ENCODE data around the gene BHLHE40. TPM values are rescaled to one million over a fixed set of nuclear protein-coding genes. Genes with fewer than 3 reads are reported as not detected.
A peak's percentile ranks its signal among the peaks of the same experiment; 100 is the strongest.

The BHLHE40 gene
- total and polyA plus RNA-seq, 10 of the 15 experiments (the other 5 are each of a cell fraction or from before 2014, with no cell fraction given) = 25.2 to 106 (median 51.4) TPM

DNA sequence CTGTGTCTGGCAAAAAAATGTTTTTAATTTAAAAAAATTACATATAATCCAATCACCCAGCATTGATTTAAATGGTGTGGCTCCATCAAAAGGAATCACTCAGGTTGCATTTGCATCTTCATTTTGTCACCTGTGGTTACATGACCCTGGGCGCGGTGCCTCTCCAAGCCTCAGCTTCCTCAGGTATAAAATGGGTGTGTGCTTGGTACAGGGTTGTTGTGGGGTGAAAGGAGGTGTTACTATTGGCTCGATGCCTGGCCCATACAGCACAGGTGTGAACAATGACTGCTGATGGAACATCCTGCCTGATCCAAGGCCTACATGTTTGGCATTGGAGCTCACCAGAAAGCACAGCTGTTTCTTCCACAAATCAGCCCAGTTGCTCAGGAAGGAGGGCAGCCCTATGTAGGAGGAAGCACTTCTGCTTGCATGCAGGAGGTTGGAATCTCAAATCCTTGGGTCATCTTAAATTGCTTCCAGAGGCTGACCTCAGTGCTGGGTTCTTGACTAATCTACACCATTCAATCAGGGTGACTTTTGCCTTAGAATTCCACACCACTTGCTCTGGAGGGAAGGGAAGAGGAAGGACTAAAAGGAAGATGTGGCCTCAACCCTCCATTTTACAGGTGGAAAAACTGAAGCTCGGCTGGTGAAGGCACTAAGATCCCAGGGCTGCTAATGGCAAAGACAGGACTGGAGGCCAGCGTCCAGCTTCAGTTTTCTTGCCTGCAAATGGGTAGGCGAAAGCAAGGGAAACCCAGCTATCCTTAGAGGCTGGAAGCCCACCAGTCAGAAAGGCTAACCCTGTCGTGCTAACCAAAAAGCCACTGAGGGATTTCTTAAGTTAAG is 31.7 kb downstream of the BHLHE40 start:
- H3K79me2 ChIP-seq (ENCODE audit: control insufficient read depth, insufficient read depth, low read length) = no peaks in the 10 kb centered on the region
- RAD21 ChIA-PET (ENCODE audit: unreplicated experiment) = interaction anchor here (0.6 to 16.6 kb wide), 17 partner anchors 9 to 299 kb away, joined by 3 to 421 read pairs (median 6); partner anchors contain the start of gene BHLHE40
- SMC1A ChIA-PET (ENCODE audit: uncharacterized antibody, unreplicated experiment) = interaction anchor here (0.8 to 5.0 kb wide), 14 partner anchors 11 to 299 kb away, joined by 3 to 116 read pairs (median 6); partner anchors contain the start of gene BHLHE40
- H3K4me2 ChIP-seq (ENCODE audit: control insufficient read depth, insufficient read depth) = peak overlapping the region; percentile 83
- DNase-seq (ENCODE audit: low read depth, low spot score) (no peak), FAIRE-seq (peak; percentile 38), ATAC-seq (no peak)
- peak overlapping the region; percentile 89 for H3K27ac ChIP-seq (ENCODE audit: control insufficient read depth, insufficient read depth)
- peaks cover 72% of the 10 kb centered on the region for H3K4me1 ChIP-seq (ENCODE audit: control insufficient read depth, insufficient read depth, low read length)
- CTCF ChIA-PET = interaction anchor here (0.7 to 23.1 kb wide), 6 partner anchors 11 to 299 kb away, joined by 3 to 330 read pairs (median 4); partner anchors contain the start of gene BHLHE40
- in situ Hi-C loops (cut with MboI) (no loop called here), intact Hi-C loops (cut with micrococcal nuclease; ENCODE audit: unreplicated experiment) (loop anchor here (2.0 to 10.0 kb wide), 2 partner anchors 46 to 184 kb away; no protein-coding TSS in a partner anchor)
- H3K9me3 ChIP-seq (replicated peaks; ENCODE audit: control insufficient read depth, insufficient read depth, low read length) = no peaks in the 10 kb centered on the region
- peak overlapping the region; percentile 29; the same call in 1 of the 2 replicates for H3K4me3 ChIP-seq
- BruUV-seq (replicated peaks) = TSS peak; percentile 82
- H2AFZ ChIP-seq (ENCODE audit: control insufficient read depth, low read depth, low read length) = peak overlapping the region; percentile 34
- POLR2A ChIA-PET = interaction anchor here (0.6 to 5.0 kb wide), 12 partner anchors 12 to 259 kb away, joined by 3 to 72 read pairs (median 6); partner anchors contain the start of gene BHLHE40
- peak overlapping the region; percentile 70 for H3K9ac ChIP-seq (ENCODE audit: control insufficient read depth, insufficient read depth, low read length)
- no peaks in the 10 kb centered on the region for H3K27me3 ChIP-seq (replicated peaks in 1 of 2; ENCODE audit: control insufficient read depth in 2 of 2, insufficient read depth in 2 of 2, low read length in 1 of 2)
- no peaks in the 10 kb centered on the region for H3K36me3 ChIP-seq (ENCODE audit: control insufficient read depth in 2 of 2, insufficient read depth in 2 of 2, low read length in 1 of 2)
- H4K20me1 ChIP-seq (ENCODE audit: control insufficient read depth, insufficient read depth) = no peaks in the 10 kb centered on the region
- 21% methylated on average over 7 of the region's 7 CpGs for WGBS (ENCODE audit: insufficient coverage, insufficient replicate concordance, low lambda C conversion rate, missing lambda C conversion rate)
- TF ChIP-seq EZH2 (IDR thresholded peaks at IDR 0.05; ENCODE audit: borderline replicate concordance, control insufficient read depth, low read depth, low read length) = no peak
- TF ChIP-seq, protein P1, sequence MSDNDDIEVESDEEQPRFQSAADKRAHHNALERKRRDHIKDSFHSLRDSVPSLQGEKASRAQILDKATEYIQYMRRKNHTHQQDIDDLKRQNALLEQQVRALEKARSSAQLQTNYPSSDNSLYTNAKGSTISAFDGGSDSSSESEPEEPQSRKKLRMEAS (IDR thresholded peaks at IDR 0.05; ENCODE audit: low read depth, low read length) = no peak
- 0 out of 2 replicates have a peak, but pooled peaks have one; percentile 17 for TF ChIP-seq SMARCA5 (IDR thresholded peaks at IDR 0.05)
- no peak for TF ChIP-seq EGR1 (IDR thresholded peaks at IDR 0.05; ENCODE audit: borderline replicate concordance in 1 of 2, low read depth in 2 of 2, low read length in 2 of 2)
- no peak for TF ChIP-seq STAT1 (conservative IDR thresholded peaks at IDR 0.05)
- no peak for TF ChIP-seq POLR2AphosphoS5 (IDR thresholded peaks at IDR 0.05; ENCODE audit: low read length)
- no peak for TF ChIP-seq ESRRA (IDR thresholded peaks at IDR 0.05; ENCODE audit: low read length)
- TF ChIP-seq NFYA (IDR thresholded peaks at IDR 0.05; ENCODE audit: borderline replicate concordance, low read depth, low read length) = no peak
- TF ChIP-seq IRF4 (IDR thresholded peaks at IDR 0.05; ENCODE audit: low read depth, low read length) = peak; percentile 7; the same call in 1 of the 2 replicates
- no peak for TF ChIP-seq TCF12 (IDR thresholded peaks at IDR 0.05; ENCODE audit: low read depth, low read length)
- no peak for TF ChIP-seq GATAD2B (conservative IDR thresholded peaks at IDR 0.05; ENCODE audit: low read depth)
- TF ChIP-seq TCF3 (IDR thresholded peaks at IDR 0.05; ENCODE audit: borderline replicate concordance, insufficient read depth, low read depth, low read length) = 0 out of 2 replicates have a peak, but pooled peaks have one; percentile 16
- TF ChIP-seq, protein P2, sequence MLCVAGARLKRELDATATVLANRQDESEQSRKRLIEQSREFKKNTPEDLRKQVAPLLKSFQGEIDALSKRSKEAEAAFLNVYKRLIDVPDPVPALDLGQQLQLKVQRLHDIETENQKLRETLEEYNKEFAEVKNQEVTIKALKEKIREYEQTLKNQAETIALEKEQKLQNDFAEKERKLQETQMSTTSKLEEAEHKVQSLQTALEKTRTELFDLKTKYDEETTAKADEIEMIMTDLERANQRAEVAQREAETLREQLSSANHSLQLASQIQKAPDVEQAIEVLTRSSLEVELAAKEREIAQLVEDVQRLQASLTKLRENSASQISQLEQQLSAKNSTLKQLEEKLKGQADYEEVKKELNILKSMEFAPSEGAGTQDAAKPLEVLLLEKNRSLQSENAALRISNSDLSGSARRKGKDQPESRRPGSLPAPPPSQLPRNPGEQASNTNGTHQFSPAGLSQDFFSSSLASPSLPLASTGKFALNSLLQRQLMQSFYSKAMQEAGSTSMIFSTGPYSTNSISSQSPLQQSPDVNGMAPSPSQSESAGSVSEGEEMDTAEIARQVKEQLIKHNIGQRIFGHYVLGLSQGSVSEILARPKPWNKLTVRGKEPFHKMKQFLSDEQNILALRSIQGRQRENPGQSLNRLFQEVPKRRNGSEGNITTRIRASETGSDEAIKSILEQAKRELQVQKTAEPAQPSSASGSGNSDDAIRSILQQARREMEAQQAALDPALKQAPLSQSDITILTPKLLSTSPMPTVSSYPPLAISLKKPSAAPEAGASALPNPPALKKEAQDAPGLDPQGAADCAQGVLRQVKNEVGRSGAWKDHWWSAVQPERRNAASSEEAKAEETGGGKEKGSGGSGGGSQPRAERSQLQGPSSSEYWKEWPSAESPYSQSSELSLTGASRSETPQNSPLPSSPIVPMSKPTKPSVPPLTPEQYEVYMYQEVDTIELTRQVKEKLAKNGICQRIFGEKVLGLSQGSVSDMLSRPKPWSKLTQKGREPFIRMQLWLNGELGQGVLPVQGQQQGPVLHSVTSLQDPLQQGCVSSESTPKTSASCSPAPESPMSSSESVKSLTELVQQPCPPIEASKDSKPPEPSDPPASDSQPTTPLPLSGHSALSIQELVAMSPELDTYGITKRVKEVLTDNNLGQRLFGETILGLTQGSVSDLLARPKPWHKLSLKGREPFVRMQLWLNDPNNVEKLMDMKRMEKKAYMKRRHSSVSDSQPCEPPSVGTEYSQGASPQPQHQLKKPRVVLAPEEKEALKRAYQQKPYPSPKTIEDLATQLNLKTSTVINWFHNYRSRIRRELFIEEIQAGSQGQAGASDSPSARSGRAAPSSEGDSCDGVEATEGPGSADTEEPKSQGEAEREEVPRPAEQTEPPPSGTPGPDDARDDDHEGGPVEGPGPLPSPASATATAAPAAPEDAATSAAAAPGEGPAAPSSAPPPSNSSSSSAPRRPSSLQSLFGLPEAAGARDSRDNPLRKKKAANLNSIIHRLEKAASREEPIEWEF (IDR thresholded peaks at IDR 0.05; ENCODE audit: insufficient replicate concordance, low read depth, low read length) = peak; percentile 16
- no peak for TF ChIP-seq RCOR1 (conservative IDR thresholded peaks at IDR 0.05; ENCODE audit: low read depth, low read length)

Data from GM12878 (cell line).